Measurements from ENCODE around the gene ERC1.
"Not testable (repeated sequence)": the region's sequence is repeated elsewhere in the genome, so short reads cannot be mapped to it uniquely, and the experiment has no call there.

The ERC1 gene

DNA sequence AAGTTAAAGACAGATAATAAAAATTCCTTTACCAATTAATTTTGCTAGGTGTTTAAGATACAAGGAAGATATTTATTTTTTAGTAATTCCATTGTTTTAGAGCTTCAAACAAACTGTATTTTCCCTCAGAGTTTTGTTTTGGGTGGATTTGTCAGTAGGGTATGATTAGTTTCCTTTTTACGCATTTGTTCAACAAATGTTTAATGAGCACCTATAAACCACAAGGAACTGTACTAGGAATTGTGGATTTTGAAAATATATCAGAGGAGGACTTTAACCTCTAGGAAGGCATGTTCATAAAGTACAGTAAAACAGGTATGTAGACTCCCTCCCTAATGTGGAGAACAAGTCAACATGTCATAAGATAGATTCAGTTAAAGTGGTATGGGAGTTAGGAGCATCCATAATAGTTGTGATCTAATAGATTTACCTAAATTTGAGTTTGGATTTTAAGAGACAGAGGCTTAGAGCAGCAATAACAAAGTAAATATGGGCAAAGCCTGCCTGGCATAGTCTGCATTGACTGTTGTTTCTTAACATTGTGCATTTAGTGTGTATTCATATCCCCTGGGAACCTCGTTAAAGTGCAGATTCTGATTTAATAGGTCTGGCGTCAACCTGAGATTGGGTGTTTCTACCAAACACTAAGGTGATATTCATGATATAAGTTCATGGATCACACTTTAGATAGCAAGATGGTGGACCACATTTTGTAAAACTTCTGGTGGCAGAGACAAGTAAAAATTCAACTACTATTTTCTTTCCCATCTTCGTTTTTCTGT is 232.0 kb downstream of the ERC1 start:
- no peak for DNase-seq (ENCODE audit: low read depth)

DNA sequence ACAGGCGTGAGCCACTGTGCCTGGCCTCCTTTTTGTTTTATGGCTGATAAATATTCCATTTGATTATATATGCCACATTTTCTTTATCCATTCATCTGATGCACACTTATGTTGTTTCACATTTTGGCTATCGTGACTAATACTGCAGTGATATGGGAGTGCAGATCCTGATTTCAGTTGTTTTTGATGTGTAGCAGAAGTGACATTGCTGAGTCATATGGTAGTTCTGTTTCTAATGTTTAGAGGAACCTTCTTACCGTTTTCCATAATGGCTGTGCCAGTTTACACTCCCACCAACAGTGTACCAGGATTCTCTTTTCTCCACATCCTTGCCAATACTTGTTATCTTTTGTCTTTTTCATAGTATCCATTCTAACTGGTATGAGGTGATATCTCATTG is 235.9 kb downstream of the ERC1 start:
- no peak for DNase-seq (ENCODE audit: low read depth)

DNA sequence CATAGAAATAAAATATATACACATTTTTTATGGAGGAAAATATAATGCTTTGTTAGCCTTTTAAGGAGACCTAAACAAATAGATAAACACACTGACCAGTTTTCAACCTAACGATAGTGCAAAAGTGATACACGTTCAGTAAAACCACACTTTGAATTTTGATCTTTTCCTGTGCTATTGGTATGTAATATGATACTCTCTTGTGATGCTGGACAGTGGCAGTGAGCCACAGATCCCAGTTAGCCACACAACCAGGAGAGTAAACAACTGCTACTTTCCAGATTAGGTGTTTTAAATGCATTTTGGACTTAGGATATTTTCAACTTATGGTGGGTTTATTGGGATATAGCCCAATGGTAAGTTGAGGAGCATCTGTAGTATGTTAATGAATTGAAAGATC is 243.1 kb downstream of the ERC1 start:
- DNase-seq (ENCODE audit: low read depth), result no peak

DNA sequence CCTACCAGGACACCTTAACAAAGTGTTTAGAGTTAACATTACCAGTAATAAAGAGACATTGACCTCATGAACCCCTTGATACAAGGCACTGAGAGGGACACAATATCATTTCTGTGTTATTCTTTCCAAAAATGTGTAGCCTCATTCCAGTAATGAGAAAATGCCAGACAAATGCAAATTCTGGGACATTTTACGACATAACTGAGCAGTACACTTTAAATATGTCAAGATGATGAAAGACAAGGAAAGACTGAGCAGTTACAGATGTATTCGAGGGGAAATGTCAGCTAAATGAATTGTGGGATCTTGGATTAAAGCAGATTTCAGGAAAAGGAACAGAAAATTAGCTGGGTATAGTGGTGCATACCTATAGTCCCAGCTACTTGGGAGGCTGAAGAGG is 255.6 kb downstream of the ERC1 start:
- no peak for DNase-seq (ENCODE audit: low read depth)

DNA sequence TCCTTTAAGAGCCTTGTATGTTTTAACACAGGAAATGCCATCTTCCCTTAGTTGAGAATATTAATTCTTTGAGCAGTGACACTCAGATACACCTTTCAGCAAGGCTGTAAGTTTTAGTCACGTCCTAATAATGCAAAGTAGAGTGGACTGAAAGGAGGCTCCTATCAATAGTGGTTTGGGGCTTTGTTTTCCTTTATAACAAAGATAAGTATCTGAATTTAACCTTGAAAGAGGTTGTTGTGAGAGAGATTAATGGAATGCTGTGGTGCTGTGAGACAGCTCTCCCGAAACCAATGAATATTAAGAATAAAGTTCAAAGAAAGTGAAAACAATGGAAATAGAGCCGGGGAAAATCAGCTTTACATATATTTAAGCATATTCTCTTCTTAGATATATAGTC is 259.6 kb downstream of the ERC1 start:
- DNase-seq (ENCODE audit: low read depth), result no peak

DNA sequence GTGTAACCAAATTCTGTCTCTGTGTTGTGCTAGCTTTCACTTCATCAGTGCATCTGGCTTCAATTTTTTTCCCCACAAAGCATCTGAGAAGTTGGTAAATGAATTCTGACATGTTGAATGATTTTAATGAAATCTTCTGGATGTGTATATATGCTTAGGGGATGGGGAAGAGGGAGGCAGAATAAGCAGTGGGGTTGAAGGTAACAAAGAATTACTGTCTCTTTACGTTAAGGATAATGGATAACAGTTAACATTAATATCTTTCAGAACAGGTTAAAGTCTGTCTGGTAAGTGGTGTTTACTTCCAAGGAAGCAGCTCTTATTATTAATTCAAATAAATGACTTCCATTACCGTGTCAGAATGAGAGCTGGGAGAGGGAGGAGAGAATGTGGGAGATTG is 261.7 kb downstream of the ERC1 start:
- no peak for DNase-seq (ENCODE audit: low read depth)

DNA sequence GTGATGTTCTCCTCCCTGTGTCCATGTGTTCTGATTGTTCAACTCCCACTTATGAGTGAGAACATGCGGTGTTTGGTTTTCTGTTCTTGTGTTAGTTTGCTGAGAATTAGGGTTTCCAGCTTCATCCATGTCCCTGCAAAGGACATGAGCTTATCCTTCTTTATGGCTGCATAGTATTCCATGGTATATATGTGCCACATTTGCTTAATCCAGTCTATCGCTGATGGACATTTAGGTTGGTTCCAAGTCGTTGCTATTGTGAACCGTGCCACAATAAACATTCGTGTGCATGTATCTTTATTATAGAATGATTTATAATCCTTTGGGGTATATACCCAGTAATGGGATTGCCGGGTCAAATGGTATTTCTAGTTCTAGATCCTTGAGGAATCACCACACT is 264.1 kb downstream of the ERC1 start:
- DNase-seq (ENCODE audit: low read depth), result not testable (repeated sequence)

DNA sequence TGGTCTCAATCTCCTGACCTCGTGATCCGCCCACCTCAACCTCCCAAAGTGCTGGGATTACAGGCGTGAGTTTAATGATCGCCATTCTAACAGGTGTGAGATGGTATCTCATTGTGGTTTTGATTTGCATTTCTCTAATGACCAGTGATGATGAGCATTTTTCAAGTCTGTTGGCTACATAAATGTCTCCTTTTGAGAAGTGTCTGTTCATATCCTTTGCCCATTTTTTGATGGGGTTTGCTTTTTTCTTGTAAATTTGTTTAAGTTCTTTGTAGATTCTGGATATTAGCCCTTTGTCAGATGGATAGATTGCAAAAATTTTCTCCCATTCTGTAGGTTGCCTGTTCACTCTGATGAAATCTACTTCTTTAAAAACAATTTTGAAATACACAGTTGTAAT is 264.8 kb downstream of the ERC1 start:
- DNase-seq (ENCODE audit: low read depth), result not testable (repeated sequence)

DNA sequence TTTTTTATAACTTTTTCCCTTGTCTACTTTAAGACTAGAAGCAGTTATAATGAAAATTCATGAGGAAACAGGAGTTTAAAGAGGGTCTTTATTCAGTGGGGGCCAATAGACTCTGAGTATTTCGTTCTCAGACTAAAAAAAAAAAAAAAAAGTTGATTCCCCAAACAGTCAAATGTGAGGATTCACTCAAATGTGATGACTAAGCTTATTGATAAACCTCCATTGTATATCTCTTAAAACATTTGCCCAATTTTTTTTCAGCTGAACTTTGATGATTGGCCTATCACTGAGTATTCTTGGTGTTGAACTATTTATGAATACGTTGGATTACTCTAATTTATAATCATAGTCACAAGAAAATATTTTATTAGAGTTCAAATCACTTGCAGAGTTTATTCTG is 265.3 kb downstream of the ERC1 start:
- no peak for DNase-seq (ENCODE audit: low read depth)

DNA sequence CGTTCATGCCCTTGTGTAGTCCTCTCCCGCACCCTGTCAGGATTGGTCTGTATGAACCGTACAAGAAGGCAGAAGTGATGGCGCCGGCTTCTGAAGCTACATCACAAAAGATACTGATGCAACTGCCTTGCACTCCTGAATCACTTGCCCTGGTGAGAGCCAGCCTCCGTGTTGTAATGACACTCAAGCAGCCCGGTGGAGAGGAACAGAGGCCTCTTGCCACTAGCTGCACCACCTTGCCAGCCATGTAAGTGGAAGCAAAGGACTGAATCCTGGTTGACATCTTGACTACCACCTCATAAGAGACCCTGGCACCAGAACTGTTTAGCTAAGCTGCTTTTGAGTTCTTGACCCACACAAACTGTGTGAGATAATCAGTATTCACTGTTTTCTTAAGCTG is 266.0 kb downstream of the ERC1 start:
- DNase-seq (ENCODE audit: low read depth), result no peak

DNA sequence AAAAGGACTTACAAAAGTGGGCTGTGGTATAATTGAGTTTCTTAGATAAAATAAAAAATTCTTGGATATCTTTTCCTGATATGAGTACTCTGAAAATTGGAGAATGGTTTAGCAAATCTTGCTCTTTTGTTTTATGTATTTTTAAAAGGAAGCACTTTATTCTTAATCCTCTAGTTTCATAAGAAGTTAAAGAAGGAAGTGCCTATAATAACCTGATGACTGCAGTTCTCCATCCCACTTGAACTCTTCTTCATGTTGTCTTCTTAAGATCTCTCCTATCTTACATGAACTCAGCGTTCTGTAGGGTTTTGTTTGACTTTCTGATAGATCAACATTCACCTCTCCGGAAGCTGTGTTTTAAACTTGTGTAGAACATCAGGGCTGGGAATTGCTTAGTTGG is 271.0 kb downstream of the ERC1 start:
- no peak for DNase-seq (ENCODE audit: low read depth)

DNA sequence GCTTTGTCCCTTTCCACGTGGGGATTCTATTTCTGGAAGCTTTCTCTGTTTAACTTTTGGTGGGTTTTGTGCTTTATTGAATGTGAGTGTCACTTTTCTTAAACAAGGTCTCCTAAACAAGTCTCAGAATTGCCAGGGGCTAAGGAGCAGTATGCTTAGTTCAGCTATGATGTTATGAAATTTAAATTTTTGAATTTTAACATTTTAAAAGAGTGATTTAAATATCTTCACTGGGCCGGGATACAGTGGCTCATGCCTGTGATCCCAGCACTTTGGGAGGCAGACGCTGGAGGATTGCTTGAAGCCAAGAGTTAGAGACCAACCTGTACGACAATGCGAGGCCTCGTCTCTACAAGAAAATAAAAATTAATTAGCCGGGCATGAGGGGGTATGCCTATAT is 276.2 kb downstream of the ERC1 start:
- no peak for DNase-seq (ENCODE audit: low read depth)

DNA sequence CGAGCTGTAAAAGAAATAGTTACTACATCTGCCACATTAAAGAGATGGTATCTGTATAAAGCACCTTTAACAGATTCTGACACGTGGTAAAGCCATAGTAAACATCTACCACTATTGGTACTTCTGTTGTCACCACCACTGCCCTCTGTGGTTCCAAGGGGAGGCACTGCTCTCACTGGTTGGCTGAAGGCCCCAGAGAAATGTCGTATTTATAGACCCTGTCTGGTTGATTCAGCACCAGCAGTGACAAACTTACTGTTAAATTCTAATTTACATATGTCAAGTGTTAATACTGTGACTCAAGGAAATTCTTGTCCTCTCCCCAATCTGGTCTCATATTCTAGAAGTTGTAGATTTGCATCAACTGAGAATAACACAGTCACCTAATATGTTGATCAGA is 281.1 kb downstream of the ERC1 start:
- DNase-seq (ENCODE audit: low read depth), result no peak

DNA sequence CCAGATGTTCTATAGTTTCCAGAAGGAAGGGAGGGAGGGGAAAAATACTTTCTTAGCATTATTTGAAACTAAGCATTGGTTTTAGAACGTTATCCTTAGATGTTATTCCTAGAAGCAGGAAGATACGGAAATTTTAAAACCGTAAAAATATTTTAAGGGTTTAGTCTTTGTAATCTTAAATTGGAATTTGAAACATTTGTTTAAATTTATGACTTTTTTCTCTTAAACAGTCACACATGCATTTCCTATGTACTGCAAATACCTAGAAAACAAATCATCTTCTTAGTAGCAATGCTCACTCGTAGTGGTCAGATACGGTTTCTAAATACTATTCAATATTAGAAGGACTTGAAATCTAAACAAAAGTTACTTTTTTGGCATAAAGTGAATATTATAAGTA is 282.0 kb downstream of the ERC1 start:
- no peak for DNase-seq (ENCODE audit: low read depth)

DNA sequence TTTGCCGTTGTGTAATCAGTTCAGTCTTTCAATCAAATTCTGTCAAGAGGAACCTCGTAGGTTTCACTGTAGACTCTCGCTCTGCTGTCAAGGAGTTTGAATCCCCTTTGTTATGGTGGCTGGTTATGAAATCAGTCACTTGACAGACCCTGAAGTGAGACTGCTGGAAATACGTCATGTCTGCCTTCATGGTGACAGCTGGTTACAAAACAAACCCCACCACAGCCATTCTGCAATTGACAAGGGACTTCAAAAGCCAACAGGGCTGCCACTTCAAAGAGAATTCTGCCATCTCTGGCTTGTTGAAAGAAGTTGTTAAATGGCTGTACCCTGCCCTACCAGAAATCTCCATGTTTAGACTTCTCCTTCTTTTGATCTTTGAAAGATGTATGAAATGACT is 286.9 kb downstream of the ERC1 start:
- no peak for DNase-seq (ENCODE audit: low read depth)

DNA sequence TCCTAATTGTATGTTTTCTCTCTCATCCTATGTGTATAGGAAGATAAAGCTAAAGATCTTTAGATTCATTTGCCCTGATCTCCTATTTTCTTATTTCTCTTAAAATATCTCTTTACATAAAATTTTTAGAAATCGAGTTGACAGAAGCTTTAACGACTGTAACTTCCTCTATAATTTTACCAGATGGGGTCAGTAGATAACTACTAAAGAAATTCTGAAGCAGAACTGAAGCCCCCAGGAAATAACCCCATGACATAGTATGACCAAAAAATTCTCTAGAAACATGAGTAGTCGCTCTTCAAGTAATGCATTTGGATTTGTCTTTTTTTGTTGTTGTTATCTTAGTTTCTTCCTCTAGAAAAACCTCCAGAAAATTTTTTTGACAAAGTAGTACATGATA is 288.0 kb downstream of the ERC1 start:
- no peak for DNase-seq (ENCODE audit: low read depth)

DNA sequence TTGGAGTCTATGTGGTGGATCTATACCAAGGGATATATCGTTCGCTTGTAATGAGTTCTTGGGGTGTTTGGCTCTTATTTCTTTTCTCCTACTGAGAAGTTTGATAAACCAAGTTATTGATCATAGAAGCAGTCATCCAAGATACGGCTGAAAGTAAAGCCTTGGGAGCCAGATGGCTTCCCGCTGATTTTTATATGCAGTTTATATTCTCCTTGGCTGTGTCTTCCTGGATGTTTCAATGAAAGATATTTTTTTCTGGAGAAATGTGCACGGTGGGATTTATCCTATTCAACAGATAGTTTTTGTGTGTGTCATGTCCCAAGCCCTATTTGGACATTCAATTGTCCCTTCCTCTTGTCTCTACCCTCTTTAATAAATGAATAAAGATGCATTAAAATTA is 289.0 kb downstream of the ERC1 start:
- DNase-seq (ENCODE audit: low read depth), result no peak

DNA sequence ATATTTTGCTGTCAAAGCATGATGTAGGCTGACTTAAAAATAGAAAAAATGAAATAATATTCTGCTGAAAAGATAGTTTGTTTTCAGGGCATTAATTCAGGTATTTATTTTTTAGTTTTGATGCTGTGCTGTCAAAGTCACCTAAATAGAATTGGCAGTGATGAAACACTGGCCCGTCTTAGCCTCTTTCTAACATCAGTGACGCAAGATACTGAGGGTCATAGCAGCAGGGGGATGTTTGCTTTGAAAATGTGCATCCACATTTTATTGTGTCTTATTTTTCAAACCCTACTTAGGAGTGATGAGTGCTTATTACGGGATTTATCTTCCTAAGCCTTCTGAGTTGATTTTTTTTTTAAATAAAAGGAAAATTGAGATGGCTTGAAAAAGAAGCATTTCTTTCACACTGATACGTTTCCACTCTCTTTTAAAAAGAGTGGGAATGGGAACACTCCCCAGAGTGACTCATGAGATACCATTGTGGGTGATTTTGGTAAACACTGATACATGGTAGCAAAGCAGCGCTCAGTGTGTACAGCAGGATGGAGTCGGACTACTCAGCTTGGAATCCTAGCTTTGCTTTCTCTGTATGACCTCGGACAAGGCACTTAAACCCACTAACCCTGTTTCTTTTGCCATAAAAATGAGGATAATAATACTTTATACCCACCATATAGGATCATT is 290.8 kb downstream of the ERC1 start:
- DNase-seq (ENCODE audit: low read depth), result no peak

DNA sequence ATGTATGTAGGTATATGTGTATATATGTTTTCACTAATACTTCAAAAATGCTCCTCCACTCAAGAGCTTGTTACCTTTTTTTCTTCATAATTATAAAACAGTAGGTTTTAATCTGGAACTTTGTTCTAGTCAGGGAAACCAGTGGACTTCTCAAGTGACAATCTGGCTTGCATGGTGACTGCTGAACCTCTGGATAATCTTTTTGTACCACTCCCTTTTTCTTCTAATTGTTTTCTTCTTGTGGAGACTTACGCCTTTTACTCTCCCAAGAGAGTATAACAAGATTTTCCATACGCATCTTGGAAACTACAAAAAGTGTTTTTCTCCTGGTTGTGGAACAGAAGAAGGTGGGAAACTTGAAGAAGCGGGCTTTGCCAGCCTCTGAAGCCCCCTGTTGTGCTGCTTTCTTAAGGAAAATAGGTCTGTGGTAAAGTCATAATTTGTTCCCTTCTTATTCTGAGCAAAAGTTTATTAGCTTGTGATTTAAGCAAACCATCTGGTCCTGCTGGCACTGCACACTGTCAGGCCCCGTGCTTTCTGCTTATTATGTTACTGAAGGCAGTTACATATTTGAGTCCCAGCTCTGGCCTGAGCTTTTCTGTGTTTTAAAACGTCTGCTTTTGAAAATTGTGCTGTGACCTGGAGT is 291.8 kb downstream of the ERC1 start:
- no peak for DNase-seq (ENCODE audit: low read depth)

DNA sequence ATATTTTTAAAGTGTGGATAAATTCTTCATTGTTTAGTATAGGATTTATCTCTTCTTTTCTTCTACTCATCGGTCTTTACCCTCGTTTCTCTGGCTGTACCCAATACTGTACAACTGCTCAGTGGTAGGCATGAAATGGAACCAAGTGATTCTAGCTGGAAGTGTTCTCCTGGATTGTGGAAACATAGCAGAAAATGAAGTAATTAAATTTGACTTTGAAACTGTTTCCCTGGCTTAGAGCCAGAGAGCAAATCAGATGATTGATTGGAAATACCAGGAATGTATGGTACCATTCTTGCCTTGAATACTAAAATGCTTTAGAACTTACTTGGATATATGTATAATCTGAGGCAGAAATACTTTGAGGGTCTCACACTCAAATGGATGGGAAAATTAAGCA is 292.3 kb downstream of the ERC1 start:
- DNase-seq (ENCODE audit: low read depth), result no peak

DNA sequence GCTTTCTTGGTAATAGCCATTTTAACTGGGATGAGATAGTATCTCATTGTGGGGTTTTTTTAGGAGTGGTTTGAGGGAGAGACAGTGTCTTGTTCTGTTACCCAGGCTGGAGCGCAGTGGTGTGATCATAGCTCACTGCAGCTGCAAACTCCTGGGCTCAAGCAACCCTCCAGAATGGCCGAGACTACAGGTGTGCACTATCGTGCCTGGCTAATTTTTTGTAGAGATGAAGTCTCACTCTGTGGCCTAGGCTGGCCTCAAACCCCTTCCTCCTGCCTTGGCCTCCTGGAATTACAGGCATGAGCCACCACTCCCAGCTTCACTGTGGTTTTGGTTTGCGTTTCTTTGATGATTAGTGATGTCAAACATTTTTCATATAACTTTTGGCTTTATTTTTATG is 293.6 kb downstream of the ERC1 start:
- DNase-seq (ENCODE audit: low read depth), result no peak

DNA sequence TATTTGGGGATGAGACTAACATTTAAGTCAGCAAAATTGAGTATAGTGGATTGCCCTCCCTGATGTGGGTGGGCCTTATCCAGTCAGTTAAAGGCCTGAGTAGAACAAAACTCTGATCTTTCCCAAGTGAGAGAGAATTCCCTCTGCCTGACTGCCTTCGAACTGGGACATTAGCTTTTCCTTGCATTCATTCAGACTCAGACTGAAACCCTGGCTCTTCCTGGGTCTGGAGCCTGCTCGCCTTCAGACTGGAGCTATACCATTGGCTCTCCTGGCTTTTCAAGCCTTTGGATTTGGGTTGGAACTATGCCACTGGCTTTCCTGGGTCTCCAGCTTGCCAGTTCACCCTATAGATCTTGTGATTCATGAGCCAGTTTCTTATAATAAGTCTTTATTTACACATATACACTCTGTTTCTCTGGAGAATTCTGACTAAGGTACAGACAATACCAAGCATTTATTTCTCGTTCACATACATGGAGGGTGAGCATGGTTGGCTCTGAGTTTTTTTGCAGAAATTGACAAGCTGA is 296.5 kb downstream of the ERC1 start:
- no peak for DNase-seq (ENCODE audit: low read depth)

DNA sequence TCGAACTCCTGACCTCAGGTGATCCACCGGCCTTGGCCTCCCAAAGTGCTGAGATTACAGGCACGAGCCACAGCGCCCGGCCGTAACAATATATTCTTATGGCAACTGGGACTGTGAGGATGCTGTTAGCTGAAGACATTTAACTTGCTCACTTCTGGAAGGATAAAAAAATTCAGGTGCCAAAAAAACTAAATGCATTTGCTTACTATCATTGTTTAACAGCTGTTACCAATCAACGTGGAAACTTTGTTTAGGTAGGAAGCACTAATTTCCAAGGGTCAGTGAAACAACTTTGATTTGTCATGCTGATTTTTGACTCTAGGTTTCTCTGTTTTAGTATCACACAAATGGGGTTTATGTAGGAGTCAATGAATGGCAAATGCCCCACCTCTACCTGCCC is 297.3 kb downstream of the ERC1 start:
- DNase-seq (ENCODE audit: low read depth), result no peak

Measured in activated T-cell treated with anti-CD3 and anti-CD28 coated beads for 48 hours (primary cell).